ENCODE results near the gene ARFGEF3.

DNA sequence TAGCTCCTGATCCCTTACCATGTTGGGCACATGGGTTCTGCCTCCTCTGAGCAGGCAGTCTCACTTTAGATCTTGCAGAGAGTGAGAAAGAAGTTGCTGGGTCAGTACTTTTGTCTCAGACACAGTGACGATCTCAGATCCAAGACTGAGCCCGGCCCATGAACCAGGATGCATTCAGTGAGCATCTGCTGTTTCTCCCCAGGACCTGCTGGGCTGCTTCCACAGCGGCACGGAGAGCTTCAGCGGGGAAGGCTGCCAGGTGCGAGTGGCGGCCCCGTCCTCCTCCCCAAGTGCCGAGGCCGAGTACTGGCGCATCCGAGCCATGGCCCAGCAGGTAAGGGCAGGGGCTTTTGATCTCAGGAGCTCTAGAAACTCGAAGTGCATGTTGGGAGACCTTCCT, 162.1 kb downstream of the ARFGEF3 start:
- no peak for TF ChIP-seq POLR2A (IDR thresholded peaks at IDR 0.05)
- TF ChIP-seq, protein P1, sequence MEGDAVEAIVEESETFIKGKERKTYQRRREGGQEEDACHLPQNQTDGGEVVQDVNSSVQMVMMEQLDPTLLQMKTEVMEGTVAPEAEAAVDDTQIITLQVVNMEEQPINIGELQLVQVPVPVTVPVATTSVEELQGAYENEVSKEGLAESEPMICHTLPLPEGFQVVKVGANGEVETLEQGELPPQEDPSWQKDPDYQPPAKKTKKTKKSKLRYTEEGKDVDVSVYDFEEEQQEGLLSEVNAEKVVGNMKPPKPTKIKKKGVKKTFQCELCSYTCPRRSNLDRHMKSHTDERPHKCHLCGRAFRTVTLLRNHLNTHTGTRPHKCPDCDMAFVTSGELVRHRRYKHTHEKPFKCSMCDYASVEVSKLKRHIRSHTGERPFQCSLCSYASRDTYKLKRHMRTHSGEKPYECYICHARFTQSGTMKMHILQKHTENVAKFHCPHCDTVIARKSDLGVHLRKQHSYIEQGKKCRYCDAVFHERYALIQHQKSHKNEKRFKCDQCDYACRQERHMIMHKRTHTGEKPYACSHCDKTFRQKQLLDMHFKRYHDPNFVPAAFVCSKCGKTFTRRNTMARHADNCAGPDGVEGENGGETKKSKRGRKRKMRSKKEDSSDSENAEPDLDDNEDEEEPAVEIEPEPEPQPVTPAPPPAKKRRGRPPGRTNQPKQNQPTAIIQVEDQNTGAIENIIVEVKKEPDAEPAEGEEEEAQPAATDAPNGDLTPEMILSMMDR (IDR thresholded peaks at IDR 0.05), result no peak
- TF ChIP-seq POLR2AphosphoS5 (IDR thresholded peaks at IDR 0.05), result no peak

All from breast epithelium (tissue), 3 donors.